ENCODE results near the gene ADGRG3. TPM values are rescaled to one million over a fixed set of nuclear protein-coding genes. Genes with fewer than 3 reads are reported as not detected.

Gene ADGRG3
- polyA plus RNA-seq, 1 donor (not counting 4 experiments of a cell fraction or from before 2014, with no cell fraction given): not detected

GRCh38 chr16:57699899-57700298 is 31.8 kb downstream of the ADGRG3 start:
- Histone ChIP-seq H3K27me3 (ENCODE audit: control insufficient read depth, extremely low read depth, insufficient read depth, low read length) (no peaks in the 10 kb centered on the region), H2AFZ (ENCODE audit: control insufficient read depth, low read length) (no peak overlapping the region), H3K9ac (ENCODE audit: control insufficient read depth, extremely low read depth, insufficient read depth, low read length) (no peak overlapping the region), H3K4me2 (ENCODE audit: control insufficient read depth, extremely low read depth, insufficient read depth, low read depth, low read length) (no peak overlapping the region), H3K9me3 (ENCODE audit: control insufficient read depth, low read depth, low read length) (no peaks in the 10 kb centered on the region), H3K4me3 (ENCODE audit: control insufficient read depth in 2 of 3, extremely low read depth in 1 of 3, insufficient read depth in 2 of 3, low read depth in 1 of 3, low read length in 3 of 3) (no peak overlapping the region), H3K79me2 (ENCODE audit: control insufficient read depth, insufficient read depth, low read length) (no peaks in the 10 kb centered on the region), H3K36me3 (ENCODE audit: control insufficient read depth in 2 of 2, extremely low read depth in 1 of 2, insufficient read depth in 2 of 2, low read length in 2 of 2) (no peaks in the 10 kb centered on the region), H3K27ac (ENCODE audit: control insufficient read depth, insufficient read depth, low read length) (no peak overlapping the region), H4K20me1 (ENCODE audit: control insufficient read depth, extremely low read depth, insufficient read depth, low read length) (no peaks in the 10 kb centered on the region), H3K9me1 (ENCODE audit: control insufficient read depth, extremely low read depth, insufficient read depth, low read length) (no peaks in the 10 kb centered on the region), H3K4me1 (ENCODE audit: control insufficient read depth, extremely low read depth, insufficient read depth, low read length) (no peaks in the 10 kb centered on the region)
- FAIRE-seq (no peak), DNase-seq (ENCODE audit: low read depth, low spot score) (no peak)
- TF ChIP-seq CTCF (optimal IDR thresholded peaks at IDR 0.05 in 1 of 3, IDR thresholded peaks at IDR 0.05 in 1 of 3, conservative IDR thresholded peaks at IDR 0.05 in 1 of 3; ENCODE audit: extremely low read depth in 1 of 3, insufficient read depth in 2 of 3, low read length in 3 of 3): no peak
- dilution Hi-C loops (cut with MboI; ENCODE audit: extremely low pct_ligation_motif_present, low sequenced_read_pairs): no loop called here

GRCh38 chr16:57700781-57701551 is 32.9 kb downstream of the ADGRG3 start:
- no peak for TF ChIP-seq CTCF (optimal IDR thresholded peaks at IDR 0.05 in 1 of 3, IDR thresholded peaks at IDR 0.05 in 1 of 3, conservative IDR thresholded peaks at IDR 0.05 in 1 of 3; ENCODE audit: extremely low read depth in 1 of 3, insufficient read depth in 2 of 3, low read length in 3 of 3)
- TF ChIP-seq EZH2 (IDR thresholded peaks at IDR 0.05; ENCODE audit: low read length): no peak
- H3K4me2 ChIP-seq (ENCODE audit: control insufficient read depth, extremely low read depth, insufficient read depth, low read depth, low read length): no peak overlapping the region
- H3K27ac ChIP-seq (ENCODE audit: control insufficient read depth, insufficient read depth, low read length): no peak overlapping the region
- H3K9ac ChIP-seq (ENCODE audit: control insufficient read depth, extremely low read depth, insufficient read depth, low read length): no peak overlapping the region
- H3K9me1 ChIP-seq (ENCODE audit: control insufficient read depth, extremely low read depth, insufficient read depth, low read length): no peaks in the 10 kb centered on the region
- H3K36me3 ChIP-seq (ENCODE audit: control insufficient read depth in 2 of 2, extremely low read depth in 1 of 2, insufficient read depth in 2 of 2, low read length in 2 of 2): no peaks in the 10 kb centered on the region
- H3K4me3 ChIP-seq (ENCODE audit: control insufficient read depth in 2 of 3, extremely low read depth in 1 of 3, insufficient read depth in 2 of 3, low read depth in 1 of 3, low read length in 3 of 3): no peak overlapping the region
- H4K20me1 ChIP-seq (ENCODE audit: control insufficient read depth, extremely low read depth, insufficient read depth, low read length): no peaks in the 10 kb centered on the region
- no peaks in the 10 kb centered on the region for H3K79me2 ChIP-seq (ENCODE audit: control insufficient read depth, insufficient read depth, low read length)
- FAIRE-seq (no peak), DNase-seq (ENCODE audit: low read depth, low spot score) (no peak)
- dilution Hi-C loops (cut with MboI; ENCODE audit: extremely low pct_ligation_motif_present, low sequenced_read_pairs): no loop called here
- no peaks in the 10 kb centered on the region for H3K4me1 ChIP-seq (ENCODE audit: control insufficient read depth, extremely low read depth, insufficient read depth, low read length)
- H3K27me3 ChIP-seq (ENCODE audit: control insufficient read depth, extremely low read depth, insufficient read depth, low read length): no peaks in the 10 kb centered on the region
- H2AFZ ChIP-seq (ENCODE audit: control insufficient read depth, low read length): no peak overlapping the region
- no peaks in the 10 kb centered on the region for H3K9me3 ChIP-seq (ENCODE audit: control insufficient read depth, low read depth, low read length)
